ENCODE measurements around the gene GRIK4.

GRIK4 gene

GRCh38 chr11:120795185-120795584, 283.6 kb downstream of the GRIK4 start:
- DNase-seq = no peak

- no peak for DNase-seq
These were observed 285.6 kb downstream of the GRIK4 start for GRCh38 chr11:120797143-120797542.

- DNase-seq = no peak
These were observed 287.3 kb downstream of the GRIK4 start for GRCh38 chr11:120798854-120799253.

GRCh38 chr11:120800206-120800605, 288.7 kb downstream of the GRIK4 start:
- no peak for DNase-seq

GRCh38 chr11:120801801-120802689, 290.5 kb downstream of the GRIK4 start:
- peak; percentile 89 for DNase-seq

- no peak for DNase-seq
These were observed 294.5 kb downstream of the GRIK4 start for GRCh38 chr11:120805960-120806555.

- DNase-seq = no peak
These were observed 296.0 kb downstream of the GRIK4 start for GRCh38 chr11:120807414-120808150.

GRCh38 chr11:120808616-120809050, 297.1 kb downstream of the GRIK4 start:
- DNase-seq = no peak

GRCh38 chr11:120810251-120810650, 298.7 kb downstream of the GRIK4 start:
- no peak for DNase-seq

GRCh38 chr11:120811199-120811598, 299.7 kb downstream of the GRIK4 start:
- no peak for DNase-seq

GRCh38 chr11:120811731-120812130, 300.2 kb downstream of the GRIK4 start:
- no peak for DNase-seq

GRCh38 chr11:120814531-120815318, 303.2 kb downstream of the GRIK4 start:
- no peak for DNase-seq

- no peak for DNase-seq
These were observed 304.0 kb downstream of the GRIK4 start for GRCh38 chr11:120815319-120816100.

- DNase-seq = no peak
These were observed 304.6 kb downstream of the GRIK4 start for GRCh38 chr11:120816176-120816575.

GRCh38 chr11:120816711-120817110, 305.2 kb downstream of the GRIK4 start:
- DNase-seq = no peak

- DNase-seq = no peak
These were observed 305.6 kb downstream of the GRIK4 start for GRCh38 chr11:120817158-120817557.

- no peak for DNase-seq
These were observed 306.5 kb downstream of the GRIK4 start for GRCh38 chr11:120818097-120818496.

- no peak for DNase-seq
These were observed 307.5 kb downstream of the GRIK4 start for GRCh38 chr11:120819003-120819402.

- DNase-seq = no peak
These were observed 308.2 kb downstream of the GRIK4 start for GRCh38 chr11:120819437-120820365.

- no peak for DNase-seq
These were observed 311.6 kb downstream of the GRIK4 start for GRCh38 chr11:120823159-120823558.

GRCh38 chr11:120824242-120824641, 312.7 kb downstream of the GRIK4 start:
- DNase-seq = no peak

Measured in NCI-H1105 (cell line).